ENCODE results near the gene QSOX2.

QSOX2 gene

GRCh38 chr9:136245219-136246150 lies at the start of gene QSOX2:
Gene QSOX2, minus strand, starts transcription at chr9:136245812. Its CDS starts 9 bp downstream, at chr9:136245803.
- peak in 56 of 58 donors; percentile 29 to 91 (median 82) for DNase-seq

GRCh38 chr9:136295055-136295454 lies 49.4 kb upstream of the QSOX2 start:
- no peak for DNase-seq

GRCh38 chr9:136294437-136294836 lies 48.8 kb upstream of the QSOX2 start:
- DNase-seq, result no peak

GRCh38 chr9:136293476-136294077 lies 48.0 kb upstream of the QSOX2 start:
- DNase-seq, result no peak

GRCh38 chr9:136292591-136293448 lies 47.2 kb upstream of the QSOX2 start:
- peak in 1 of 58 donors; percentile 15 for DNase-seq

- no peak for DNase-seq
Measured at GRCh38 chr9:136292026-136292538, 46.5 kb upstream of the QSOX2 start.

GRCh38 chr9:136291306-136292025 lies 45.9 kb upstream of the QSOX2 start:
- DNase-seq, result no peak

GRCh38 chr9:136290508-136291000 lies 44.9 kb upstream of the QSOX2 start:
- no peak for DNase-seq

GRCh38 chr9:136289651-136290507 lies 44.3 kb upstream of the QSOX2 start:
- DNase-seq, result no peak

GRCh38 chr9:136287960-136288753 lies 42.5 kb upstream of the QSOX2 start:
- no peak for DNase-seq

GRCh38 chr9:136286987-136287379 lies 41.4 kb upstream of the QSOX2 start:
- no peak for DNase-seq

- DNase-seq, result no peak
Measured at GRCh38 chr9:136286359-136286986, 40.9 kb upstream of the QSOX2 start.

GRCh38 chr9:136285501-136286358 lies 40.1 kb upstream of the QSOX2 start:
- DNase-seq, result no peak

GRCh38 chr9:136284951-136285350 lies 39.3 kb upstream of the QSOX2 start:
- DNase-seq, result no peak

GRCh38 chr9:136284311-136284710 lies 38.7 kb upstream of the QSOX2 start:
- no peak for DNase-seq

- peak in 55 of 58 donors; percentile 10 to 84 (median 60) for DNase-seq
Measured at GRCh38 chr9:136283291-136284235, 38.0 kb upstream of the QSOX2 start.

Measured in anterior cingulate cortex (tissue), 58 donors.